ENCODE measurements around the gene ZNF385D.

DNA sequence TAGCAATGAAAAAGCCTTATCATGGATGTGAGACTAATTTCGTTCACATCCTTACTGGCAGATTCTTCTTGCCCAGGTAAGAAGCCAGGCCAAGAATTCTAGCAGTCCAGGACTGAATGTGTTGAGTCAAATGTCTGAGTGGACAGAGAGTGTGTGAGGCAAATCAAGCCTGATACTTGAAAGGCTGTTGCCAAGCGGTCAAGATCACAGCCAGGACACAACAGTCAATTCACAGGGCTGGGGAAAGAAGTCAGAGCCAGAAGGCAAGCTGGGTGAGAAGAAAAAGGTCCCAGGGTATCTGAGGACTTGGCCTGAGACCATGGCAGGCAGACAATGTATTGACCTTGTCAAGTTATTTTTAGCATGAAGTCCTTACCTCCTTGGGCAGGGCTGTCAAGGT is 301.3 kb downstream of the ZNF385D start:
- TF ChIP-seq, protein P1, sequence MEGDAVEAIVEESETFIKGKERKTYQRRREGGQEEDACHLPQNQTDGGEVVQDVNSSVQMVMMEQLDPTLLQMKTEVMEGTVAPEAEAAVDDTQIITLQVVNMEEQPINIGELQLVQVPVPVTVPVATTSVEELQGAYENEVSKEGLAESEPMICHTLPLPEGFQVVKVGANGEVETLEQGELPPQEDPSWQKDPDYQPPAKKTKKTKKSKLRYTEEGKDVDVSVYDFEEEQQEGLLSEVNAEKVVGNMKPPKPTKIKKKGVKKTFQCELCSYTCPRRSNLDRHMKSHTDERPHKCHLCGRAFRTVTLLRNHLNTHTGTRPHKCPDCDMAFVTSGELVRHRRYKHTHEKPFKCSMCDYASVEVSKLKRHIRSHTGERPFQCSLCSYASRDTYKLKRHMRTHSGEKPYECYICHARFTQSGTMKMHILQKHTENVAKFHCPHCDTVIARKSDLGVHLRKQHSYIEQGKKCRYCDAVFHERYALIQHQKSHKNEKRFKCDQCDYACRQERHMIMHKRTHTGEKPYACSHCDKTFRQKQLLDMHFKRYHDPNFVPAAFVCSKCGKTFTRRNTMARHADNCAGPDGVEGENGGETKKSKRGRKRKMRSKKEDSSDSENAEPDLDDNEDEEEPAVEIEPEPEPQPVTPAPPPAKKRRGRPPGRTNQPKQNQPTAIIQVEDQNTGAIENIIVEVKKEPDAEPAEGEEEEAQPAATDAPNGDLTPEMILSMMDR (IDR thresholded peaks at IDR 0.05): no peak
- TF ChIP-seq MXI1 (IDR thresholded peaks at IDR 0.05; ENCODE audit: low read depth, low read length) (no peak), EP300 (IDR thresholded peaks at IDR 0.05; ENCODE audit: borderline replicate concordance in 1 of 2, low read depth in 1 of 2, low read length in 1 of 2) (no peak), NRF1 (IDR thresholded peaks at IDR 0.05; ENCODE audit: low read depth, low read length) (no peak), GATA2 (CRISPR knock-in tag; IDR thresholded peaks at IDR 0.05) (no peak), EZH2phosphoT487 (IDR thresholded peaks at IDR 0.05; ENCODE audit: borderline replicate concordance, low read depth) (no peak), TEAD4 (IDR thresholded peaks at IDR 0.05; ENCODE audit: borderline replicate concordance, insufficient read depth) (no peak)
- TF ChIP-seq, protein P2, sequence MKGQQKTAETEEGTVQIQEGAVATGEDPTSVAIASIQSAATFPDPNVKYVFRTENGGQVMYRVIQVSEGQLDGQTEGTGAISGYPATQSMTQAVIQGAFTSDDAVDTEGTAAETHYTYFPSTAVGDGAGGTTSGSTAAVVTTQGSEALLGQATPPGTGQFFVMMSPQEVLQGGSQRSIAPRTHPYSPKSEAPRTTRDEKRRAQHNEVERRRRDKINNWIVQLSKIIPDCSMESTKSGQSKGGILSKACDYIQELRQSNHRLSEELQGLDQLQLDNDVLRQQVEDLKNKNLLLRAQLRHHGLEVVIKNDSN (IDR thresholded peaks at IDR 0.05; ENCODE audit: borderline replicate concordance, low read depth): no peak
- TF ChIP-seq, protein P3, sequence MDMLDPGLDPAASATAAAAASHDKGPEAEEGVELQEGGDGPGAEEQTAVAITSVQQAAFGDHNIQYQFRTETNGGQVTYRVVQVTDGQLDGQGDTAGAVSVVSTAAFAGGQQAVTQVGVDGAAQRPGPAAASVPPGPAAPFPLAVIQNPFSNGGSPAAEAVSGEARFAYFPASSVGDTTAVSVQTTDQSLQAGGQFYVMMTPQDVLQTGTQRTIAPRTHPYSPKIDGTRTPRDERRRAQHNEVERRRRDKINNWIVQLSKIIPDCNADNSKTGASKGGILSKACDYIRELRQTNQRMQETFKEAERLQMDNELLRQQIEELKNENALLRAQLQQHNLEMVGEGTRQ (IDR thresholded peaks at IDR 0.05; ENCODE audit: borderline replicate concordance, low read depth, low read length): no peak

Data from SK-N-SH (cell line).